Activated CD4-positive, alpha-beta memory T cell treated with anti-CD3 and anti-CD28 coated beads, Interleukin-2, amount 10 ng/mL, durations not matched to agents 7 days and 5 days (primary cell): ENCODE measurements around the gene POLR2J3. TPM values are rescaled to one million over a fixed set of nuclear protein-coding genes. Genes with fewer than 3 reads are reported as not detected.
"Not testable (repeated sequence)": the region's sequence is repeated elsewhere in the genome, so short reads cannot be mapped to it uniquely, and the experiment has no call there.

Experiments used
- CTCF ChIA-PET: fragments of 350-600 bp; sonication (Branson Sonifier 250); formaldehyde crosslinking; loops from one replicate; lab custom pipeline; 2021; ENCODE audit warnings: antibody characterized with exemption, inconsistent platforms; lab: Charles Lee
- POLR2A ChIA-PET: fragments of 350-600 bp; sonication (Branson Sonifier 250); formaldehyde crosslinking; loops from one replicate; lab custom pipeline; 2021; ENCODE audit warnings: antibody characterized with exemption; lab: Charles Lee
- DNase-seq: peaks from one replicate; pipeline ENCODE4 v3.0.0-alpha.2; 2020
- H3K27ac Mint-ChIP-seq: one replicate; pipeline ENCODE4 v1.8.0; 2021; ENCODE audit warnings: mild to moderate bottlenecking, mixed read lengths
- H3K27me3 Mint-ChIP-seq: one replicate; pipeline ENCODE4 v1.8.0; 2021; ENCODE audit warnings: mixed read lengths
- H3K36me3 Mint-ChIP-seq: one replicate; pipeline ENCODE4 v1.8.0; 2021; ENCODE audit warnings: low read depth, mixed read lengths
- H3K4me1 Mint-ChIP-seq: one replicate; pipeline ENCODE4 v1.8.0; 2021; ENCODE audit warnings: mixed read lengths
- H3K4me3 Mint-ChIP-seq: one replicate; pipeline ENCODE4 v1.8.0; 2021; ENCODE audit warnings: mild to moderate bottlenecking, mixed read lengths
- H3K9me3 Mint-ChIP-seq: one replicate; pipeline ENCODE4 v1.8.0; 2021; ENCODE audit warnings: mixed read lengths
- total RNA-seq, 2 experiments: library from RNA; stranded (reverse); gene quantifications; one replicate each; pipeline ENCODE4 v1.2.3, GENCODE V29; 2021

The POLR2J3 gene
- total RNA-seq, 2 experiments from 2014 or later, result 24.9 to 25.0 TPM

GRCh38 chr7:102568620-102569019 lies 3.8 kb downstream of the POLR2J3 start:
- CTCF ChIA-PET, H3K9me3 Mint-ChIP-seq, POLR2A ChIA-PET, DNase-seq, H3K36me3 Mint-ChIP-seq, H3K4me3 Mint-ChIP-seq, H3K27ac Mint-ChIP-seq, H3K4me1 Mint-ChIP-seq, H3K27me3 Mint-ChIP-seq: not testable (repeated sequence)

DNA sequence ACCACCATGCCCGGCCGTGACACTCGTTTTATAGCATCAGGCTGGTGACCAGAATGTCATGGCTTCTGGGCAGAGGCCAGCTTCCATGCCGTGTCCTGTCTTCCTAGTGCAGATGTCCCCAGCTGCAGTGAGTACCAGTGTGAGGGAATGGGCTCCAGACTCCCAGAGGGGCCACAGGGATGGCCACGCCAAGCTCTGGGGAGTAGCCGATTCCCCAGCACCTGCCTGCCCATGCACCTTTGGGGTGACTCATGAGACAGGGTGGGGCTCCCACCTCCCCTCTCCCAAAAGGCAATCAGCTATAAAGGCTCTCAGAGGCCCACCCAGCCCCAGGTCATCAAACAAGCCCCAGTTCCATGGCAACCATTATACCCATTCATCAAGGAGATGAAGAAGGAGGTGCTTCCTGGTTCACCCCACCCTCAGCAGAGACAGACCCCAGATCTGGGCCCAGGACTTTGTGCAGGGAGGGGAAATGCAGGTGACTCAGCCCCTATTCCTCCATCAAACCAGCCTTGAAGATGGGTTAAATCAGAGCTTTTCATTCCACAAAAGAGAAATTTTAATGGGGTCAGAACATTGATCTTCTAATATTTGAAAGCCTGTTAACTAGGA lies 21.5 kb downstream of the POLR2J3 start, which contains the start of gene SPDYE2:
TSS of gene SPDYE2 (plus strand) at position 419 of the 615 bp plus-strand sequence. CDS start 2,030 bp downstream, outside the sequence.
- H3K4me1 Mint-ChIP-seq, CTCF ChIA-PET, DNase-seq, H3K36me3 Mint-ChIP-seq, H3K27ac Mint-ChIP-seq, H3K27me3 Mint-ChIP-seq, POLR2A ChIA-PET, H3K9me3 Mint-ChIP-seq, H3K4me3 Mint-ChIP-seq: not testable (repeated sequence)

DNA sequence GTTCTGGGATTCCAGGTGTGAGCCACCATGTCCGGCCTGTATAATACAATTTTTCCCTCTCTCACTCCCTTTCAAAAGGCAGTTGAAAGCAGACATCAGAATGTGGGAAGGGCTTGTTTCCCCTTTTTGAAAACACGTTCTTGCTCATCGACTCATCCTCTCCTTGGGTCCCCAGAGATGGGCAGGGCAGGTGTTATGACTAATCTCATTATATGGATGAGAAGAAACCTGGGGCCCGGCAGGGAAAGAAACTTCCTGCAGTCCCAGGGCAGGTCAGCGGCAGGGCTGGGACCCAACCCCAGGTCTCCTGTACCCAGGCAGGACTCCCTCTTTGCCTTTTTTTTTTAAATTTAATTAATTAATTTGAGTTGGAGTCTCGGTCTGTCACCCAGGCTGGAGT lies 26.0 kb downstream of the POLR2J3 start:
- POLR2A ChIA-PET, H3K9me3 Mint-ChIP-seq, H3K36me3 Mint-ChIP-seq, DNase-seq, CTCF ChIA-PET, H3K27ac Mint-ChIP-seq, H3K4me3 Mint-ChIP-seq, H3K4me1 Mint-ChIP-seq, H3K27me3 Mint-ChIP-seq: not testable (repeated sequence)

- H3K36me3 Mint-ChIP-seq, H3K4me3 Mint-ChIP-seq, H3K27ac Mint-ChIP-seq, H3K27me3 Mint-ChIP-seq, H3K9me3 Mint-ChIP-seq, CTCF ChIA-PET, POLR2A ChIA-PET, H3K4me1 Mint-ChIP-seq, DNase-seq: not testable (repeated sequence)
Measured at GRCh38 chr7:102545288-102545687, 27.1 kb downstream of the POLR2J3 start.

DNA sequence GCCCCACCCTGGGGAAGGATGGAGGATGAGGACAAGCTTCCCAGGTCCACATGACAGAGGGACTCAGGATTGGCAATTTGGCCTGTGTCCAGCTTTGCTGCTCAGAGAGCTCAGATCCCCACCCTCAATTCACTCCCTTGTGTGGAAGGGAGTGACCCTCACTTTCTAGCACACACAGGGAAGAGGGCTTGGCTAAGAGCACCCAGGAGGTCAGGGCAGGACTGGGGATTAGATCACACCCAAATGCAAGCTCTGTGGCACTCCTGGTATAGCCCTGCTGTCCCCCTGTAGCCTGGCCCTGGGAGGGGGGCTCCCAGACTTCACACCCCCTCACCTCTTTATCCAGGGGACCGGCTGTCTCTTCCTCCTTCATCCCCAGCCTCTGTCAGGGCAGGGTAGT lies 28.0 kb downstream of the POLR2J3 start:
- H3K36me3 Mint-ChIP-seq, H3K27me3 Mint-ChIP-seq, DNase-seq, CTCF ChIA-PET, POLR2A ChIA-PET, H3K4me1 Mint-ChIP-seq, H3K27ac Mint-ChIP-seq, H3K9me3 Mint-ChIP-seq, H3K4me3 Mint-ChIP-seq: not testable (repeated sequence)

DNA sequence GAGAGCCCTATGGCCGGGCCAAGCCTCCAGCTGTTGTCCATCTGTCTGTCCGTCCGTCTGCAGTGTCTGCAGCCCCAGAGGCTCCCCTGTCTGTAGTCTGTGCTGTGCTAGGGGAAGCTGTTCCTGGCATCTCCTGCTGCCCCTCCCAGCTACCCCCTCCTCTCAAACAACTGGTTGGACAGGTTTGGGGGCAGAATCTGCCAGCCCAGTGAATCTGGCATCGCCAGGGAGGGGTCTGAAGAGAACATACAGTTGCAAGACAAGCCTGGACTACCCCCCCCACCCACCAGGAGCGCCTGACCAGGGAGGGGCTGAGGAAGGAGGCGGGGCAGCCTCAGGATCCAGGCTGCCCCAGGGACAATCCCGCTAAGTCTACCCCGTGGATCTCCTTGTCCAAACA lies 28.8 kb downstream of the POLR2J3 start, which contains the start of gene UPK3BL2:
TSS of gene UPK3BL2 (minus strand) at position 101 of the 400 bp plus-strand sequence. CDS start at position 41, 60 bp downstream.
- H3K9me3 Mint-ChIP-seq, H3K4me1 Mint-ChIP-seq, DNase-seq, H3K36me3 Mint-ChIP-seq, H3K27me3 Mint-ChIP-seq, H3K27ac Mint-ChIP-seq, CTCF ChIA-PET, H3K4me3 Mint-ChIP-seq, POLR2A ChIA-PET: not testable (repeated sequence)

DNA sequence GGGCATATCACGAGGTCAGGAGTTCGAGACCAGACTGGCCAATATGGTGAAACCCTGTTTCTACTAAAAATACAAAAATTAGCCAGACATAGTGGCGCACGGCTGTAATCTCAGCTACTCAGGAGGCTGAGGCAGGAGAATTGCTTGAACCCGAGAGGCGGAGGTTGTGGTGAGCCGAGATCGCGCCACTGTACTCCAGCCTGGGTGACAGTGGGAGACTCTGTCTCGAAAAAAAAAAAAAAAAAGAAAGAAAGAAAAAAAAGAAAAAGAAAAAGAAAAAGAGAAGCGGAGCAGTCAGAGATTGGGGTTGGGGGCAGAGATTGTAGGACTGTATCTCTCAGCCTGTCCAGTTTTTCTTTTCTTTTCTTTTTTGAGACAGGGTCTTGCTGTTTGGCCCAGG lies 29.6 kb downstream of the POLR2J3 start:
- H3K4me3 Mint-ChIP-seq, H3K4me1 Mint-ChIP-seq, H3K36me3 Mint-ChIP-seq, CTCF ChIA-PET, H3K27ac Mint-ChIP-seq, H3K9me3 Mint-ChIP-seq, DNase-seq, H3K27me3 Mint-ChIP-seq, POLR2A ChIA-PET: not testable (repeated sequence)

- H3K9me3 Mint-ChIP-seq, DNase-seq, CTCF ChIA-PET, H3K36me3 Mint-ChIP-seq, H3K4me3 Mint-ChIP-seq, H3K4me1 Mint-ChIP-seq, H3K27ac Mint-ChIP-seq, H3K27me3 Mint-ChIP-seq, POLR2A ChIA-PET: not testable (repeated sequence)
Measured at GRCh38 chr7:102542083-102542482, 30.3 kb downstream of the POLR2J3 start.

DNA sequence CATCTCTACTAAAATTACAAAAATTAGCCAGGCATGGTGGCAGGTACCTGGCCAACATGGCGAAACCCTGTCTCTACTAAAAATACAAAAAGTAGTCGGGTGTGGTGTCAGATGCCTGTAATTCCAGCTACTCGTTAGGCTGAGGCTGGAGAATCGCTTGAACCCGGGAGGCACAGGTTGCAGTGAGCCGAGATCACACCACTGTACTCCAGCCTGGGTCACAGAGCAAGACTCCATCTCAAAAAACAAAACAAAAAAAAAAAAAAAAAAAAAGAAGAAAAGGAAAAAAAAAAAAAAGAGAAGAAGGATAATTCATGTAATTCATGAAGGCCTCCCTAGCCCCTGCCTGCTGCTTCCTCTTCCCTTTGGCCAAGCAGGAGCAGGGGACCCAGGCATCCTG lies 31.8 kb downstream of the POLR2J3 start:
- CTCF ChIA-PET, DNase-seq, H3K4me3 Mint-ChIP-seq, H3K36me3 Mint-ChIP-seq, H3K4me1 Mint-ChIP-seq, H3K27ac Mint-ChIP-seq, H3K27me3 Mint-ChIP-seq, H3K9me3 Mint-ChIP-seq, POLR2A ChIA-PET: not testable (repeated sequence)

- H3K27me3 Mint-ChIP-seq, DNase-seq, H3K36me3 Mint-ChIP-seq, POLR2A ChIA-PET, H3K4me3 Mint-ChIP-seq, CTCF ChIA-PET, H3K4me1 Mint-ChIP-seq, H3K9me3 Mint-ChIP-seq, H3K27ac Mint-ChIP-seq: not testable (repeated sequence)
Measured at GRCh38 chr7:102535062-102535615, 37.2 kb downstream of the POLR2J3 start.

DNA sequence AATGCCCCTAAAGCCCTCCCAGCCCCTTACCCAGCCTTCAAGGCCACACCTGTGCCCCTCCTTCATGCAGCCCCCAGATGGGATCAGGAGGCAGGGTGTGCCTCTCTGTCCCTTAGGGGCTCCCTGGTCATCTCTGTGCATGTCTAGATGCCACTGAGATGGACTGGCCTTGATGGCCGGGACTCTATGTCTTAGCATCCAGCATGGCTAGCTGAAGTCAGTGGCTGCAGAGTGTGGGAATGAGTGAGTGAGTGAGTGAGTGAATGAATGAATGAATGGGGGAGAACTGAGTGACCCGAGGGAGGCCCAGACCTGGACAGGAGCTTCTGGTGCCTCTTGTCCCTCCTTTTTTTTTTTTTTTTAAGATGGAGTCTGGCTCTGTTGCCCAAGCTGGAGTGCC lies 40.3 kb downstream of the POLR2J3 start:
- H3K9me3 Mint-ChIP-seq, H3K4me1 Mint-ChIP-seq, H3K27ac Mint-ChIP-seq, H3K36me3 Mint-ChIP-seq, POLR2A ChIA-PET, DNase-seq, CTCF ChIA-PET, H3K27me3 Mint-ChIP-seq, H3K4me3 Mint-ChIP-seq: not testable (repeated sequence)

DNA sequence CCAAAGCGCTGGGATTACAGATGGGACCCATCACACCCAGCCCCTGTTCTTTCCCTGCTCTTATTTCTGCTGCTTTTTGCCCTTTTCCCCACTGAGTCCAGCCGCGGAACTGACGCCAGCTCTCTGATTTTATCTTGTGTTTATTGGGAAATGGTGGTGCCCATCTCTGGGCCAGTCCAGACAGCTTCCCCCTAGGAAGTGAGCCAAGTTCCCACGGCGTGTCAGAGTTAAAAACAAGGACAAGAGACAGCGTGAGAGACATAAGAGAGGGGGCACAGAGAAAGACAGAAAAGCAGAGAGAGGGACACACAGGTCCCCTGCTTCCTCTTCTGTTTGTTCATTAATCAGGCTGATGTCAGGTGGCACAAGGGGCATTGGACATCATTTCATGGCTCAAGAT lies 40.8 kb downstream of the POLR2J3 start:
- H3K4me3 Mint-ChIP-seq, POLR2A ChIA-PET, H3K4me1 Mint-ChIP-seq, H3K27me3 Mint-ChIP-seq, H3K36me3 Mint-ChIP-seq, H3K27ac Mint-ChIP-seq, CTCF ChIA-PET, H3K9me3 Mint-ChIP-seq, DNase-seq: not testable (repeated sequence)

DNA sequence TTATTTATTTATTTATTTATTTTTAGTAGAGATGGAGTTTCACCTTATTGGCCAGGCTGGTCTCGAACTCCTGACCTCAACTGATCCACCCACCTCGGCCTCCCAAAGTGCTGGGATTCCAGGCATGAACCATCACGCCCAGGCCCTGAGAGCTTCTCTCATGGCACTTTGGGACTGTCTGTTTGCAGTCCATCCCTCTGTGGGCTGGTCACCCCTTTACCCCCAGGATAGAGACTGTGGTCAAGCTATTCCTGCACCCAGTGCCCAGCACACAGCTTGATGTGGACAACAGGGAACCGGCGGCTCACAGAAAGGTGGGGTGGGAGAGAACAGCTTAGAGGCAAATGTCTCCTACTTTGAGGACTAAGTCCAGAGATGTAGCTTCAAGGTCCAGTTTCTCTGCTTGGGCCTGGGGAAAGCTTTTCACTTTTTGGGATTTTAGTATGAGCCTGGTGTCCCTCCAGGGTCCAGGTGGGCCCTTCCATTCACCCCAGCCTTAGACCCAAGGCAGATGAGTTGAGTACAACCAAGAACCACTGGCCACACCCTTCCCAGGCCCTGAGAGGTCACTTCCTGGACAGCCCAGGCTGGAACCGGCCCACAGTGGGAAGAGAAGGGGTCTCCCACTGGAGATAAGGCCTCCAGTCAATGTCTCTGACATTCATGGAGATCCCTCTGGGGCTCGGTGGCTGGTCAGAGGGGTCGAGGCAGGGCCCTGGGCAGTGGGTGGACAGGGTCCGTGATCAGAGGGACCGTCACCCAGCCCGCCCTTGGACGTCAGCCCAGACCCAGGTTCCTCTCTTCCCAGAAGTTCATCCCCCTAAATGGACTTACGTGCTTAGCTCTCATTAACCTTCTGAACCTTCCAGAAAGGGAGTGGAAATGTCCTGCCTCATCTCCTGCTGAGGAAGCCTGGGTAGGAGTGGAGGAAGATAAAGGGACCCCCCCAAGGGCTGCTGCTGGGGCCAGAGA lies 44.3 kb downstream of the POLR2J3 start:
- POLR2A ChIA-PET, H3K36me3 Mint-ChIP-seq, H3K4me3 Mint-ChIP-seq, H3K27me3 Mint-ChIP-seq, CTCF ChIA-PET, H3K9me3 Mint-ChIP-seq, H3K4me1 Mint-ChIP-seq, H3K27ac Mint-ChIP-seq, DNase-seq: not testable (repeated sequence)
